HEK293T (cell line): ENCODE results near the gene RNF181.

Experiments used
- BHLHE40 ChIP-seq: fragments of 450-650 bp; IDR thresholded peaks from 2 replicates; pipeline ENCODE4 v1.6.1; 2016; ENCODE audit warnings: mild to moderate bottlenecking, moderate library complexity, borderline replicate concordance
- CTBP1 ChIP-seq: fragments of 450-650 bp; IDR thresholded peaks from 2 replicates; pipeline ENCODE4 v1.6.1; 2016; ENCODE audit warnings: borderline replicate concordance
- L3MBTL2 ChIP-seq: fragments of 450-650 bp; conservative IDR thresholded peaks from 2 replicates; pipeline ENCODE4 v1.6.1; 2016; ENCODE audit warnings: mild to moderate bottlenecking
- SP1 ChIP-seq: fragments of 450-650 bp; IDR thresholded peaks from 2 replicates; pipeline ENCODE4 v1.6.1; 2017

- TF ChIP-seq CTBP1 = no peak
- TF ChIP-seq BHLHE40 = no peak
- TF ChIP-seq SP1 = no peak
- TF ChIP-seq L3MBTL2 = no peak
Observed at GRCh38 chr2:85646166-85646565, 50.6 kb downstream of the RNF181 start.
